ENCODE results near the gene RTN4RL1.
A peak's percentile ranks its signal among the peaks of the same experiment; 100 is the strongest.

Gene RTN4RL1

GRCh38 chr17:1906662-1907101, 118.5 kb downstream of the RTN4RL1 start:
- no peak for TF ChIP-seq CTCF (IDR thresholded peaks at IDR 0.05)
- Histone ChIP-seq H3K9me3 (ENCODE audit: control insufficient read depth, low read length) (no peaks in the 10 kb centered on the region), H3K4me1 (peaks cover 6% of the 10 kb centered on the region), H3K27ac (no peak overlapping the region), H3K4me3 (ENCODE audit: low read depth, low read length) (no peak overlapping the region), H3K27me3 (ENCODE audit: control insufficient read depth, insufficient read depth, low read length) (no peaks in the 10 kb centered on the region), H3K36me3 (ENCODE audit: control insufficient read depth, insufficient read depth, low read length) (no peaks in the 10 kb centered on the region), H3K79me2 (no peaks in the 10 kb centered on the region), H3K9ac (no peak overlapping the region), H3K4me2 (ENCODE audit: low read length) (no peak overlapping the region), H2AFZ (no peak overlapping the region)

DNA sequence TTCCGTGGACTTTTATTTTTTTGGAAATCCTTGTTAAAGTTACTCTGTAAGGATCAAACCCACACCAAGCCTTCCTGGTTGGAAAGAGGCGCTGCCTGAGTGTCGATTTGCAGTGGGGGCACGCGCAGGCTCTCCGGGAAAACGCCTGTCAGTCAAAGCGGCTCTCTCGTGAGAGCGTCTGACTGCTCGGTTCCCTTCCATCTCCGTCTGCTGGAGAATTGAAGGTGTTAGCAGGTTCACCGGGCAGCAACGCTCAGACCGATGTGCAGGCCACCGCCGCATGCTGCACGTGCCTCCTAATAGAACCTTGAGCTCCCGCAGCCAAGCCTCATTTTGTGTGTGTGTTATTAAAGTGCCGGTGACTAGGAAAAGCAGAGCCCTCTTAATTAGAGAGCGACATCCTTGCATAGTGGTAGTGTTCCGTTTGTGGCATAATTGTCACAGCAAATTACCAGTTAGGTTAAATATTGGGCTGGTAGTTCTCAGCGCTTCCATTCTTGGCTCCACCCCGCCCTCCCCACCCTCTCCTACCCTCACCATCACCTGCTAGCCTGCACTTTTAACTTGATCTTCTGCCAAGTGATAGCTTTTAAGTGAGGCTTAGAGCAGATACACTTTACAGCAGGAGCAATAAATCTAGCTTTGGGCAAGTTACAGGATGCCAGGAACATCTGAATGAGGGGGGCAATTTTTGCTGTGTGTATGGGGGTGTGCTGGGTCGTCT, 119.8 kb downstream of the RTN4RL1 start:
- H3K9me3 ChIP-seq (ENCODE audit: control insufficient read depth, low read length), result no peaks in the 10 kb centered on the region
- no peak for TF ChIP-seq CTCF (IDR thresholded peaks at IDR 0.05)
- H3K79me2 ChIP-seq, result no peaks in the 10 kb centered on the region
- no peaks in the 10 kb centered on the region for H3K36me3 ChIP-seq (ENCODE audit: control insufficient read depth, insufficient read depth, low read length)
- H3K27me3 ChIP-seq (ENCODE audit: control insufficient read depth, insufficient read depth, low read length), result no peaks in the 10 kb centered on the region
- no peak overlapping the region for H3K4me3 ChIP-seq (ENCODE audit: low read depth, low read length)
- H2AFZ ChIP-seq, result peak overlapping the region; percentile 46
- H3K9ac ChIP-seq, result no peak overlapping the region
- peaks cover 6% of the 10 kb centered on the region for H3K4me1 ChIP-seq
- H3K27ac ChIP-seq, result no peak overlapping the region
- H3K4me2 ChIP-seq (ENCODE audit: low read length), result no peak overlapping the region

DNA sequence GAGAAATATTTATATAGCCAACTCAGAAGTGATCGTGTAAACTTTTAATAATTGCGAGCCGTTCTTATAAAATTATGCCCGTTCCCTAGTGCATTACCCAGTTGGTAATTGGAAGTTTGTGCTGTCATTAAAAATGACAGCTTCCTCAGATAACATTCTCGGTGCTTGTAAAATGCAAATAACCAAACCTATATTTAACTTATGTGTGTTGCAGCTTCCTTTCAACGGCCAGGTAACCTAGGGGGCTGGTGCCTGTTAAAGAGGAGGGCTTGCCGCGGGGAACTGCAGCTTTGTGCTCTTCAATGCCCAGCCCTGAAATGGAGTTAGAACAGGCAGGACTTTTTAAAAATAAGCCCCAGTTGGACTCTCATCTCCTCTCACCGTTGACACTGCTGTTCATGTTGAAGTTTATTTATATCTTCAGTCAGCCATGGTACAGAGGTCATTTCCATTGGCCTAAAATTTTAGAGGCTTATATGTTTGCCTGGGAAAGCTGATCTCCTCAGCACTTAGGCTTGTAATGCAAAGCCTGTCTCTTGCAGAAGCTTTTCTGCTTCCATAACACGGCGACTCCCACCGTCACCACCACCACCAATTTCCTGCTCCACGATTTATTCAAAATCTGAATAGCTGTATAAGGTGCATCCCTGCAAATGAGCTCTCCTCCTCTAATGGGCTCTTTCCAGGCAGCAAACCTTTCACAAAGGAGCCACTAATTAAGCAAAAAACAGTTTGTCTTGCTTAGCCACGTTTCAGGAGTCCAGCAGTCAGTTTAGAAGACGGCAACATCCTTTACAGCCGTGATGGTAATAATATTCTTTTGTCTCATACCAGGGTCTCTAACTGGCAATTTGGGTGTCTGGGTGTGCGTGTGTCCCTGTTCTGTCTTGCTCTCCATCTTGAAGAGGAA, 120.6 kb downstream of the RTN4RL1 start:
- Histone ChIP-seq H3K4me1 (peaks cover 6% of the 10 kb centered on the region), H3K9me3 (ENCODE audit: control insufficient read depth, low read length) (no peaks in the 10 kb centered on the region), H2AFZ (no peak overlapping the region), H3K4me2 (ENCODE audit: low read length) (no peak overlapping the region), H3K27ac (no peak overlapping the region), H3K9ac (no peak overlapping the region), H3K27me3 (ENCODE audit: control insufficient read depth, insufficient read depth, low read length) (no peaks in the 10 kb centered on the region), H3K79me2 (no peaks in the 10 kb centered on the region), H3K36me3 (ENCODE audit: control insufficient read depth, insufficient read depth, low read length) (no peaks in the 10 kb centered on the region), H3K4me3 (ENCODE audit: low read depth, low read length) (no peak overlapping the region)
- no peak for TF ChIP-seq CTCF (IDR thresholded peaks at IDR 0.05)

GRCh38 chr17:1899403-1900000, 125.6 kb downstream of the RTN4RL1 start:
- Histone ChIP-seq H3K27me3 (ENCODE audit: control insufficient read depth, insufficient read depth, low read length) (no peaks in the 10 kb centered on the region), H3K36me3 (ENCODE audit: control insufficient read depth, insufficient read depth, low read length) (no peaks in the 10 kb centered on the region)

More at GRCh38 chr17:1899403-1900000, 125.6 kb downstream of the RTN4RL1 start:
- no peak overlapping the region for H3K27ac ChIP-seq
- no peak overlapping the region for H2AFZ ChIP-seq
- H3K4me1 ChIP-seq, result no peaks in the 10 kb centered on the region
- H3K4me3 ChIP-seq (ENCODE audit: low read depth, low read length), result no peak overlapping the region
- no peak for TF ChIP-seq CTCF (IDR thresholded peaks at IDR 0.05)
- no peaks in the 10 kb centered on the region for H3K79me2 ChIP-seq
- H3K4me2 ChIP-seq (ENCODE audit: low read length), result no peak overlapping the region
- H3K9ac ChIP-seq, result no peak overlapping the region
- no peaks in the 10 kb centered on the region for H3K9me3 ChIP-seq (ENCODE audit: control insufficient read depth, low read length)
